HG03432 (cell line): ENCODE data around the gene JHY.

Source experiments
- ATAC-seq: cut with Tn5 transposase; IDR thresholded peaks from one replicate; pipeline ENCODE4 v1.9.1; 2021; ENCODE audit warnings: mild to moderate bottlenecking, moderate library complexity; ENCODE audit not compliant: unreplicated experiment

JHY gene

GRCh38 chr11:122869622-122870021 is 12.9 kb upstream of the JHY start:
- ATAC-seq = no peak

GRCh38 chr11:122871302-122871701 is 11.3 kb upstream of the JHY start:
- no peak for ATAC-seq

DNA sequence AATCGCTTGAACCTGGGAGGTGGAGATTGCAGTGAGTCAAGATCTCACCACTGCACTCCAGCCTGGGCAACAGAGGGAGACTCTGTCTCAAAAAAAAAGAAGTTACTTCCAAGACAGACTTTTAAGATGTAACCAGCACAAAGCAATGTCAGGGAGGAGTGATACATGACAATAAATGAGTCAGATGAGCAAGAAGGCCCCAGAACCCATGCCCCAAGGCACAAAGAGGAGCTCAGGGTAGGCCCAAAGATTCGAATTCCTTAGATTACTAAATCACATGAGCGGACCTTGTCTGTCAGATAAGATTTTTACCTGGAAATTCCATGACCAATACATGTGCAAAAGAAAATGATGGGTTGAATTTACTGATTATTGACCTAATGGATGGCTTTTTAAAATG is 10.5 kb upstream of the JHY start:
- no peak for ATAC-seq

- peak; percentile 76 for ATAC-seq
These were observed 7.6 kb upstream of the JHY start for GRCh38 chr11:122874991-122875390.

GRCh38 chr11:122877732-122878131 is 4.8 kb upstream of the JHY start:
- no peak for ATAC-seq

GRCh38 chr11:122879785-122880184 is 2.8 kb upstream of the JHY start:
- no peak for ATAC-seq

DNA sequence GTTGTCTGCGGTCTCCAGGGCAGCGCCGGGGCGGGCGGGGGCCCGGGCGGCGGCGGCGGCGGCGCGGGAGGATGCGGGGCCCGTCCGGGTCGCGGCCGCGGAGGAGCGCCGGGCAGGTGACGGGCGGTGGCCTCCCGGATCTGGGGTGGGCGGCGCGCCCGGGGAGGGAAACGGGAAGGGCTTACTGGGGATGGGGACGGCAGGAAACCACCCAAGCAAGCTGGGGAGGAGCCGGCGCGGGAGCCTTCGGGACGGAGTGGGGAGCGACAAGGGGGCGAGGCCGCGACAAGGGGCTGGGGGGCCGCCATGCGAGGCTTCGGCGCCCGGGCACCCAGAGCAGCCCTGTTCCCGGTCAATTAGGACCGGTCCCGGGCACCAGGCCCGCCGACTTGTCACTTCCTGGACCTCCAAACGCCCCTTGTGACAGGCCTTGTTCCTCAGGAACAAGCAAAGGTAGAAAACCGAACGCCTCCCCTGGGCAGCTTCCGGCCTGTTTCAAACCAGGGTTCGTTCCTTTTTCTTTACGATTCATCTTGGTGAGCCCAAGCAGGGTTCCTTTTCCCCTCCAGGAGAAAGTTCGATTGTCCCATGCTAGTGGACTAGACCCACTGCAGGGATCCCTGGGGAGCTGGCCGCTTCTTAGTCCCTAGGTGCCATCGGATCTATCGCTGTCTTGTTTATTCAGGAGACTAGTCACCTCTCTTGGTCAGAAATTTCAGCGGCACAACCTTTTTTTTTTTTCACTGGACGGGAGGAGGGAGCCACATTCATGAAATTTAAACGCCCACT is 492 bp downstream of the JHY start:
- peak; percentile 63 for ATAC-seq

GRCh38 chr11:122883646-122883979 is 1.1 kb downstream of the JHY start:
- ATAC-seq = no peak

DNA sequence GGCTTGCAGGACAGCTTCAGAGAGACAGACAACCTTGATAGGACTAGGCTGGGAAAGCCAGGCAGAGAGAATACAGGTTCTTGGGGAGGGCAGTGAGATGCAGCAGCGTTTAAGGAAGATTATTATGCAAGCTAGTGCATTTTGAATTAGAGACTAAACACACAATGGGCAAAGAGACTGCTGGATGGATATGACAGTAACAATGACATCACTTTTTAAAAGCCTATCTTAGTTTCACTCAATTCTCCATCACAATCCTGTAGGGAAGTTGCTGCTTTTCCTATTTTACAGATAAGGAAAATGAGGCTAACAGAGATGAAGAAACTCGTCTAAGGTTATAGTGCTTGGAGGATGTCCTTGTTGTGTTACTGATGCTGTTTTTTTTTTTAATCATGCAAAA is 5.6 kb downstream of the JHY start:
- no peak for ATAC-seq

- no peak for ATAC-seq
These were observed 10.6 kb downstream of the JHY start for GRCh38 chr11:122893131-122893530.

DNA sequence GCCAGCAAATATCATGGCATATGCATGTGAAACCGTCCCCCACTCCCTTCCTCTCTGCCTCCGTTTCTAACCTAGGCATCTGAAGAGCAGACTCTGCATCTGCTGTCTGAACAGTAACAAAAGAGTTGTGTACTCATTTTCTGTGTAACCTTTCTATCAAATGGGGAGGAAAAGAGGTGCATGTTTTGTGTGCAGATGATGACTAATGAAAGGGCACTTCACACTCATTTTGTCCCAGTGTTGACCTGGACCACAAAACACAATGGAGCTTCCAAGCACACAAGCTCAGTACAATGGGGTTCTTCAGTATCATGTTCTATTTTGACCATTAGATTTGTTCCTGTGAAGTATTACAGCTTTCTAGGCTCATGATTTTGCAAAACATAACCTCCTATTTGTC is 13.0 kb downstream of the JHY start:
- ATAC-seq = no peak

DNA sequence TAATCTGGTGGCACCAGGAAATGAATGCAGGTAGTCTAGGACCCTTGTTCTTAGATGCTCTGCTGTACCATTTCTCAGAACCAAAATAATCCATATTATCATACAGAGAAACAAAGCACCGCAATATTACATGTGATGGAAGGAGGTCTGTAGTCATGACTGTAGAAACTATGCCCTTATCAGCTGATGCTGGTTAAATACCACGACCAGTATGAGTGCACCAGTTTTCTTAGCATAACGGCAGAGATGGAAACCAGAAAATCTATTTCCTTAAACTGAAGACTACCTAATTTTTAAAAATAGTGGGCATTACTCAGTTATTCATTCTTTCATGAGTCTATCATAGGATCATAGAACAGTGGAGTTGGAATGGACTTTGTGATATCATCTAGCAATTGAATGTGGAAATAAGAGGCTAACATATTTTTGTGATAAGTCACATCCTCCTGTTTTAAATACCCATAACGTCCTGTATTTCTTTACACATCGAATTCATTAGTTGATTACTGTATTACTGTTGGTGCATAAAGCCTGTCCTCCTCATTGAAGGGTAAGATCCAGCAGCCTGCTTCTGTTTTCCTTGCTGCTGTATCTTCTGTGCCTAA is 15.1 kb downstream of the JHY start:
- ATAC-seq = no peak

DNA sequence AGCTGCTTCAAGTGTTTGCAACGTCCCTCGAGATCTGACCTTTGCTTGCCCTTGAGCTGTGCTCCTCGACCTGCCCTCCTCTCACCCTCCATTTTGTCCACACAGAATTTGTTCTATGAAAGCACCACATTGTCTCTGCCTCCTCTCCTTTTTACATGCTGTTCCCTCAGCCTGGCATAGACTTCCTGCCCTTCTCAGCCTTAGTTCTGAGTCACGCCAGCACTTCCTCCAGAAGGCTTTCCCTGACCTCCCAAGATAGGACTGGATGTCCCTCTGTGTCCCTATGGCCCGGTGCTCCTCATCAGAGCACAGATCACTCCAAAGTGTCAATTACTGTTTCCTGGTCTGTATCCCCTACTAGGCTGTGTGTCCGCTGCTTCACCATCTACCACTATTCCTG is 16.2 kb downstream of the JHY start:
- ATAC-seq = no peak

DNA sequence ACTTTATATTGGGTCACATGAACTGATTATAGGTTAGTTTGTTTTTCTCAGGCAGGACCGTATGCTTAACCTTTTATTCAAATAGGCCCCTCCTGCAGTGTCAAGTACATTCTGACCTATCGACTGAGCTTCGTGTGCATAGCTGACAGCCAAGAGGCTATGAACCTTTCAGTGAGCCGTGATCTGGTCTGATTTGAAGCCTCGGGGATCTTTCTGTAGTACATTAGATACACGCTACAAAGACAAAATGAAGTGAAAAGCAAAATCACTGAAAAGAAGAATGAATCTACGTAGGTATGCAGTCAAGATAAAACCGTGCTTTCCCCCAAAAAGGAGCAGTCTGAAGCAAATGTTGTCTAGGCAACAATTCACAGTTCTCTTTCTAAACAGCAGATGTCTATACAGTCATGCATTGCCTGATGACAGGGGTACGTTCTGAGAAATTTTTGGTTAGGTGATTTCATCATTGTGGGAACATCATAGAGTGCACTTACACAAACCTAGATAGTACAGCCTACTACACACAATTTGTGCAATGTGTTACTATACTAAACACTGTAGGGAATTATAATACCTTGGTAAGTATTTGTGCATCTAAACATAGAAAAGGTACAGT is 18.1 kb downstream of the JHY start:
- no peak for ATAC-seq

DNA sequence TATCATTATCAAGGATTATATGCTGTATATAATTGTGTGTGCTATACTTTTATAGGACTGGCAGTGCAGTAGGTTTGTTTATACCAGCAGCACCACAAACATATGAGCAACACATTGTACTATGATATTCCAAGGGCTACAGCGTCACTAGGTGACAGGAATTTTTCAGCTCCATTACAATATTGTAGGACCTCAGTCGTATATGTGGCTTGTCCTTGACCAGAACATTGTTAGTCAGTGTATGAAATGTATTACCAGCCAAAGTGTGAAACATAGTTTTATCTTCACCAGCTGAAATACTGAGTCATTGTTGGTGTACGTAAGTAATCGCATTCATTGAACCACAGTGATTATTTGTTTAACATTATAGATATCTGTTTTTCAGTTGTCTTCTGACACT is 20.4 kb downstream of the JHY start:
- no peak for ATAC-seq

DNA sequence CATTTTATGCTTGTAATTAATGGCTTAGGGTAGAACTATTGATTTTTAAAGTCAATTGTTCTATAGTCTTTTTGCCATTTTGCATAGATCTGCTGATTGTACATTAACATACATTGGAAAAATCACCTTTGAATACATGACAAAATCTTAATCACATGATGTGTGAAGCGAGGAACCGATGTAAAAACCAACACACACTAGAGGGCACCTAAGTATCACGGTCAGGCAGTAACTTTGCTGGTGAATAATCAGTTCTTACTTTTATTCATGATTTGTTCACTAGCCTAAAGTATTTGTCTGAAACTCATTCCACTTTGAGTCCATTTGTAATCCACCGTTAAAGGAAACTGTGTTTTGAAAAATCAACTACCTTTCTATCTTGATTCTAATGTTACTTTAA is 28.2 kb downstream of the JHY start:
- no peak for ATAC-seq

DNA sequence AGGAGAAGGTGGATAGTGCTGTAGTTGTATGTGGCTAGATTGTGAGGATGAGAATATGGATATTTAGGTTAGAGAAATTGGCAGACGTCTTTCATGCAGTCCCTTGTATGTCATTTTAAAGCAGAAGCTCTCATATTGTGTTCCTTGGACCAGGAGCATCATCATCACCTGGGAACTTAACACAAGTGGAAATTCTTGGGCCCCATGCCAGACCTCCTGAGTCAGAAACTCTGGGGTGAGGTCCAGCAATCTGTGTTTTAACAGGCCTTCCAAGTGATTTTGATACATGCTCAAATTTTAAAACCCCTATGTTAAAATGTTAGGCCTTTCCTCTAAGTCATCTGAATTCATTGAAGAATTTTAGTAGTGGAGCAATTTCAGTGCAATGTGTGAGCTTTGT is 34.8 kb downstream of the JHY start:
- ATAC-seq = no peak

- ATAC-seq = no peak
These were observed 36.2 kb downstream of the JHY start for GRCh38 chr11:122918734-122919133.

DNA sequence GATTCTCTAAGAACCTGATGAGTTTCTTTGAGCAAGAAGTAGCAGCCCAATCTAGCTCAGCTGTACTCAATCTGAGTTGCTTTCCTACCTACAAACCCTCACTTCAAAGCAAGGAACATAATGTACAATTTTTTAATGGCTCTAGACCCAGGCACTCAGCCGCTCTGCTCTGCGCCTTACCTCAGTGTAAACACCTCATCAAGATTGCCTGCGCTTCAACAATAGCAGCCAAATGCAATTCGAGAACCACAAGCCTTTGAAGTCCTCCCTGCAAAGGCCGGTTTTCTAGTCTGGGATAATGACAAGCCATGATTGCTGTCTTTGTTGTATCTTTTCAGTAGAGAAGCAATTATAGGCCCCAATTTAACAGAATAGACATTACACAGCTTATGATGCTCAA is 38.0 kb downstream of the JHY start:
- no peak for ATAC-seq

- no peak for ATAC-seq
These were observed 40.3 kb downstream of the JHY start for GRCh38 chr11:122922893-122923292.

GRCh38 chr11:122923302-122923701 is 40.7 kb downstream of the JHY start:
- no peak for ATAC-seq

- no peak for ATAC-seq
These were observed 49.0 kb downstream of the JHY start for GRCh38 chr11:122931510-122931909.
